ENCODE results near the gene SYT1.

Gene SYT1

GRCh38 chr12:78928200-78929074, 63.9 kb downstream of the SYT1 start (continued):
- TF ChIP-seq, protein P1, sequence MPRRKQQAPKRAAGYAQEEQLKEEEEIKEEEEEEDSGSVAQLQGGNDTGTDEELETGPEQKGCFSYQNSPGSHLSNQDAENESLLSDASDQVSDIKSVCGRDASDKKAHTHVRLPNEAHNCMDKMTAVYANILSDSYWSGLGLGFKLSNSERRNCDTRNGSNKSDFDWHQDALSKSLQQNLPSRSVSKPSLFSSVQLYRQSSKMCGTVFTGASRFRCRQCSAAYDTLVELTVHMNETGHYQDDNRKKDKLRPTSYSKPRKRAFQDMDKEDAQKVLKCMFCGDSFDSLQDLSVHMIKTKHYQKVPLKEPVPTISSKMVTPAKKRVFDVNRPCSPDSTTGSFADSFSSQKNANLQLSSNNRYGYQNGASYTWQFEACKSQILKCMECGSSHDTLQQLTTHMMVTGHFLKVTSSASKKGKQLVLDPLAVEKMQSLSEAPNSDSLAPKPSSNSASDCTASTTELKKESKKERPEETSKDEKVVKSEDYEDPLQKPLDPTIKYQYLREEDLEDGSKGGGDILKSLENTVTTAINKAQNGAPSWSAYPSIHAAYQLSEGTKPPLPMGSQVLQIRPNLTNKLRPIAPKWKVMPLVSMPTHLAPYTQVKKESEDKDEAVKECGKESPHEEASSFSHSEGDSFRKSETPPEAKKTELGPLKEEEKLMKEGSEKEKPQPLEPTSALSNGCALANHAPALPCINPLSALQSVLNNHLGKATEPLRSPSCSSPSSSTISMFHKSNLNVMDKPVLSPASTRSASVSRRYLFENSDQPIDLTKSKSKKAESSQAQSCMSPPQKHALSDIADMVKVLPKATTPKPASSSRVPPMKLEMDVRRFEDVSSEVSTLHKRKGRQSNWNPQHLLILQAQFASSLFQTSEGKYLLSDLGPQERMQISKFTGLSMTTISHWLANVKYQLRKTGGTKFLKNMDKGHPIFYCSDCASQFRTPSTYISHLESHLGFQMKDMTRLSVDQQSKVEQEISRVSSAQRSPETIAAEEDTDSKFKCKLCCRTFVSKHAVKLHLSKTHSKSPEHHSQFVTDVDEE (CRISPR knock-in tag; IDR thresholded peaks at IDR 0.05), result no peak

- no peak for ATAC-seq
- TF ChIP-seq ISL1 (CRISPR knock-in tag; IDR thresholded peaks at IDR 0.05) (no peak), ZFP30 (CRISPR knock-in tag; IDR thresholded peaks at IDR 0.05) (no peak), RARB (CRISPR knock-in tag; IDR thresholded peaks at IDR 0.05) (no peak), OSR1 (CRISPR knock-in tag; IDR thresholded peaks at IDR 0.05) (no peak), GLIS3 (CRISPR knock-in tag; IDR thresholded peaks at IDR 0.05) (no peak), ZNF70 (CRISPR knock-in tag; IDR thresholded peaks at IDR 0.05) (no peak), ESRRG (CRISPR knock-in tag; IDR thresholded peaks at IDR 0.05) (no peak), PPARA (CRISPR knock-in tag; IDR thresholded peaks at IDR 0.05; ENCODE audit: borderline replicate concordance) (no peak), ZFP3 (CRISPR knock-in tag; IDR thresholded peaks at IDR 0.05) (no peak), BACH2 (CRISPR knock-in tag; IDR thresholded peaks at IDR 0.05; ENCODE audit: borderline replicate concordance) (no peak), ZNF8 (CRISPR knock-in tag; IDR thresholded peaks at IDR 0.05) (no peak), SNAI2 (CRISPR knock-in tag; IDR thresholded peaks at IDR 0.05) (no peak)
- TF ChIP-seq, protein P2, sequence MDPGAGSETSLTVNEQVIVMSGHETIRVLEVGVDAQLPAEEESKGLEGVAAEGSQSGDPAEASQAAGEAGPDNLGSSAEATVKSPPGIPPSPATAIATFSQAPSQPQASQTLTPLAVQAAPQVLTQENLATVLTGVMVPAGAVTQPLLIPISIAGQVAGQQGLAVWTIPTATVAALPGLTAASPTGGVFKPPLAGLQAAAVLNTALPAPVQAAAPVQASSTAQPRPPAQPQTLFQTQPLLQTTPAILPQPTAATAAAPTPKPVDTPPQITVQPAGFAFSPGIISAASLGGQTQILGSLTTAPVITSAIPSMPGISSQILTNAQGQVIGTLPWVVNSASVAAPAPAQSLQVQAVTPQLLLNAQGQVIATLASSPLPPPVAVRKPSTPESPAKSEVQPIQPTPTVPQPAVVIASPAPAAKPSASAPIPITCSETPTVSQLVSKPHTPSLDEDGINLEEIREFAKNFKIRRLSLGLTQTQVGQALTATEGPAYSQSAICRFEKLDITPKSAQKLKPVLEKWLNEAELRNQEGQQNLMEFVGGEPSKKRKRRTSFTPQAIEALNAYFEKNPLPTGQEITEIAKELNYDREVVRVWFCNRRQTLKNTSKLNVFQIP (CRISPR knock-in tag; IDR thresholded peaks at IDR 0.05; ENCODE audit: borderline replicate concordance, low read depth), result no peak
- TF ChIP-seq, protein P3, sequence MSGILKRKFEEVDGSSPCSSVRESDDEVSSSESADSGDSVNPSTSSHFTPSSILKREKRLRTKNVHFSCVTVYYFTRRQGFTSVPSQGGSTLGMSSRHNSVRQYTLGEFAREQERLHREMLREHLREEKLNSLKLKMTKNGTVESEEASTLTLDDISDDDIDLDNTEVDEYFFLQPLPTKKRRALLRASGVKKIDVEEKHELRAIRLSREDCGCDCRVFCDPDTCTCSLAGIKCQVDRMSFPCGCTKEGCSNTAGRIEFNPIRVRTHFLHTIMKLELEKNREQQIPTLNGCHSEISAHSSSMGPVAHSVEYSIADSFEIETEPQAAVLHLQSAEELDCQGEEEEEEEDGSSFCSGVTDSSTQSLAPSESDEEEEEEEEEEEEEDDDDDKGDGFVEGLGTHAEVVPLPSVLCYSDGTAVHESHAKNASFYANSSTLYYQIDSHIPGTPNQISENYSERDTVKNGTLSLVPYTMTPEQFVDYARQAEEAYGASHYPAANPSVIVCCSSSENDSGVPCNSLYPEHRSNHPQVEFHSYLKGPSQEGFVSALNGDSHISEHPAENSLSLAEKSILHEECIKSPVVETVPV (CRISPR knock-in tag; IDR thresholded peaks at IDR 0.05), result no peak
Measured at GRCh38 chr12:78929075-78929418, 64.5 kb downstream of the SYT1 start.

DNA sequence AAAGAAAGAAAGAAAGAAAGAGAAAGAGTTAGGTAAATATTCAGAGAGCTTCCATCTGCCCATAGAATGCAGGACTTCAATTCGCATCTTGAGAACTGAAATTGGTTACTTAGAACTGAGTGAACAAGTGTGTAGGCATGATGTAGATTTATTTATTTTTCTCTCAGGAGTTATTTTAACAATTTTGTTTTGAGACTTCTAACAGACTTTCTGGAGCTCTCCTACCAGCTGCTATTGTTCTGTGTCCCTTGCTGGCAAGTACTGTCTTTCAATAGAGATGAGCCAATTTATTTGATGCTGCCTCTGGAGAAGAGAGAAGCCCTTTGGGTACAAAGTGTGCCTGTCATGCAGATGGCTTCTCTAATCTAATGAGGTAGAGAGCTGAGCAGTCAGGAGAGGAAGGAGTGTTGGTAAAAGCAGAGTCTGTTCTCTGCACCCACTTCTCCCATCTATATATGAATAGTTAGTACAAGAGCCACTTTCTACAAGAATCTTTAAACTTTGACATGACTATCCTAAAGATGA, 67.0 kb downstream of the SYT1 start:
- peak; percentile 48; the same call in 1 of the 3 replicates for ATAC-seq
- TF ChIP-seq ZNF565 (CRISPR knock-in tag; conservative IDR thresholded peaks at IDR 0.05; ENCODE audit: low read depth) (no peak), CSDC2 (CRISPR knock-in tag; IDR thresholded peaks at IDR 0.05) (no peak), TCF4 (CRISPR knock-in tag; IDR thresholded peaks at IDR 0.05; ENCODE audit: borderline replicate concordance) (peak; percentile 56; the same call in 1 of the 2 replicates), PATZ1 (CRISPR knock-in tag; IDR thresholded peaks at IDR 0.05; ENCODE audit: borderline replicate concordance) (no peak), ZNF70 (CRISPR knock-in tag; IDR thresholded peaks at IDR 0.05) (no peak)
- TF ChIP-seq, protein P4, sequence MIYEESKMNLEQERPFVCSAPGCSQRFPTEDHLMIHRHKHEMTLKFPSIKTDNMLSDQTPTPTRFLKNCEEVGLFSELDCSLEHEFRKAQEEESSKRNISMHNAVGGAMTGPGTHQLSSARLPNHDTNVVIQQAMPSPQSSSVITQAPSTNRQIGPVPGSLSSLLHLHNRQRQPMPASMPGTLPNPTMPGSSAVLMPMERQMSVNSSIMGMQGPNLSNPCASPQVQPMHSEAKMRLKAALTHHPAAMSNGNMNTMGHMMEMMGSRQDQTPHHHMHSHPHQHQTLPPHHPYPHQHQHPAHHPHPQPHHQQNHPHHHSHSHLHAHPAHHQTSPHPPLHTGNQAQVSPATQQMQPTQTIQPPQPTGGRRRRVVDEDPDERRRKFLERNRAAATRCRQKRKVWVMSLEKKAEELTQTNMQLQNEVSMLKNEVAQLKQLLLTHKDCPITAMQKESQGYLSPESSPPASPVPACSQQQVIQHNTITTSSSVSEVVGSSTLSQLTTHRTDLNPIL (CRISPR knock-in tag; IDR thresholded peaks at IDR 0.05; ENCODE audit: low read depth), result no peak

Data from SK-N-SH treated with all-trans-retinoic acid at 6 μM for 48 hours (cell line).